Measurements from ENCODE around the gene CAPN3. TPM values are rescaled to one million over a fixed set of nuclear protein-coding genes. Genes with fewer than 3 reads are reported as not detected.

The CAPN3 gene
- total and polyA plus RNA-seq, 10 donors: 14.6 to 40.5 (median 17.0) TPM

GRCh38 chr15:42405863-42406482 is 46.7 kb downstream of the CAPN3 start:
- TF ChIP-seq POLR2AphosphoS5 (IDR thresholded peaks at IDR 0.05) (no peak), POLR2A (IDR thresholded peaks at IDR 0.05) (no peak), CTCF (IDR thresholded peaks at IDR 0.05 in 8 of 11, conservative IDR thresholded peaks at IDR 0.05 in 3 of 11) (no peak)
- WGBS, 5 donors: 68 to 86% (median 75%) methylated on average over 6 of the region's 6 CpGs
- no peak for DNase-seq

GRCh38 chr15:42408178-42408577 is 48.9 kb downstream of the CAPN3 start:
- DNase-seq: no peak
- intact Hi-C loops (cut with DNase I; ENCODE audit: low total_unique reads): no loop called here
- TF ChIP-seq POLR2A (IDR thresholded peaks at IDR 0.05): no peak
- TF ChIP-seq POLR2AphosphoS5 (IDR thresholded peaks at IDR 0.05): no peak
- TF ChIP-seq CTCF (IDR thresholded peaks at IDR 0.05 in 8 of 11, conservative IDR thresholded peaks at IDR 0.05 in 3 of 11): no peak
- Histone ChIP-seq H3K27ac (no peak overlapping the region), H3K27me3 (replicated peaks in 1 of 7) (no peaks in the 10 kb centered on the region), H3K4me1 (no peaks in the 10 kb centered on the region), H3K36me3 (peaks cover 0 to 96% (median 24%) of the 10 kb centered on the region in 6 donors), H3K4me3 (no peak overlapping the region), H3K9me3 (no peaks in the 10 kb centered on the region)
- 83 to 98% (median 88%) methylated on average over 4 of the region's 4 CpGs for WGBS, 5 donors

More at GRCh38 chr15:42405863-42406482, 46.7 kb downstream of the CAPN3 start:
- Histone ChIP-seq H3K9me3 (no peaks in the 10 kb centered on the region), H3K27ac (no peak overlapping the region), H3K4me1 (peaks cover 0 to 5% (median 0%) of the 10 kb centered on the region in 6 donors), H3K36me3 (peaks cover 0 to 94% (median 17%) of the 10 kb centered on the region in 6 donors), H3K4me3 (no peak overlapping the region), H3K27me3 (replicated peaks in 1 of 7) (no peaks in the 10 kb centered on the region)
- intact Hi-C loops (cut with DNase I; ENCODE audit: low total_unique reads): no loop called here

GRCh38 chr15:42409011-42409410 is 49.7 kb downstream of the CAPN3 start:
- H3K27me3 ChIP-seq (replicated peaks in 1 of 7): no peaks in the 10 kb centered on the region
- DNase-seq: no peak
- H3K4me3 ChIP-seq: no peak overlapping the region
- no peaks in the 10 kb centered on the region for H3K9me3 ChIP-seq
- intact Hi-C loops (cut with DNase I; ENCODE audit: low total_unique reads): no loop called here
- H3K4me1 ChIP-seq: no peaks in the 10 kb centered on the region
- 84 to 92% (median 87%) methylated on average over 4 to 9 of the region's 9 CpGs for WGBS, 5 donors
- H3K36me3 ChIP-seq: peaks cover 0 to 96% (median 28%) of the 10 kb centered on the region in 6 donors
- TF ChIP-seq POLR2AphosphoS5 (IDR thresholded peaks at IDR 0.05): peak in 1 of 3 donors; percentile 37
- TF ChIP-seq CTCF (IDR thresholded peaks at IDR 0.05 in 8 of 11, conservative IDR thresholded peaks at IDR 0.05 in 3 of 11): no peak
- no peak for TF ChIP-seq POLR2A (IDR thresholded peaks at IDR 0.05)
- H3K27ac ChIP-seq: no peak overlapping the region

GRCh38 chr15:42411884-42412283 is 52.6 kb downstream of the CAPN3 start:
- Histone ChIP-seq H3K4me1 (no peaks in the 10 kb centered on the region), H3K36me3 (peaks cover 0 to 100% (median 52%) of the 10 kb centered on the region in 6 donors), H3K4me3 (no peak overlapping the region), H3K27ac (no peak overlapping the region), H3K9me3 (no peaks in the 10 kb centered on the region), H3K27me3 (replicated peaks in 1 of 7) (no peaks in the 10 kb centered on the region)
- DNase-seq: no peak
- 94 to 99% (median 97%) methylated on average over 7 of the region's 7 CpGs for WGBS, 5 donors
- TF ChIP-seq POLR2A (IDR thresholded peaks at IDR 0.05) (no peak), POLR2AphosphoS5 (IDR thresholded peaks at IDR 0.05) (peak in 2 of 3 donors; percentile 17 to 52), CTCF (IDR thresholded peaks at IDR 0.05 in 8 of 11, conservative IDR thresholded peaks at IDR 0.05 in 3 of 11) (no peak)
- intact Hi-C loops (cut with DNase I; ENCODE audit: low total_unique reads): no loop called here
